NCI-H510A treated with DMSO at 0.1 percent for 48 hours (cell line): ENCODE results near the gene CHAF1A.

Experiments used
- DNase-seq: peaks from one replicate; lab custom pipeline; 2025; lab: John Stamatoyannopoulos, UW

Gene CHAF1A, protein sequence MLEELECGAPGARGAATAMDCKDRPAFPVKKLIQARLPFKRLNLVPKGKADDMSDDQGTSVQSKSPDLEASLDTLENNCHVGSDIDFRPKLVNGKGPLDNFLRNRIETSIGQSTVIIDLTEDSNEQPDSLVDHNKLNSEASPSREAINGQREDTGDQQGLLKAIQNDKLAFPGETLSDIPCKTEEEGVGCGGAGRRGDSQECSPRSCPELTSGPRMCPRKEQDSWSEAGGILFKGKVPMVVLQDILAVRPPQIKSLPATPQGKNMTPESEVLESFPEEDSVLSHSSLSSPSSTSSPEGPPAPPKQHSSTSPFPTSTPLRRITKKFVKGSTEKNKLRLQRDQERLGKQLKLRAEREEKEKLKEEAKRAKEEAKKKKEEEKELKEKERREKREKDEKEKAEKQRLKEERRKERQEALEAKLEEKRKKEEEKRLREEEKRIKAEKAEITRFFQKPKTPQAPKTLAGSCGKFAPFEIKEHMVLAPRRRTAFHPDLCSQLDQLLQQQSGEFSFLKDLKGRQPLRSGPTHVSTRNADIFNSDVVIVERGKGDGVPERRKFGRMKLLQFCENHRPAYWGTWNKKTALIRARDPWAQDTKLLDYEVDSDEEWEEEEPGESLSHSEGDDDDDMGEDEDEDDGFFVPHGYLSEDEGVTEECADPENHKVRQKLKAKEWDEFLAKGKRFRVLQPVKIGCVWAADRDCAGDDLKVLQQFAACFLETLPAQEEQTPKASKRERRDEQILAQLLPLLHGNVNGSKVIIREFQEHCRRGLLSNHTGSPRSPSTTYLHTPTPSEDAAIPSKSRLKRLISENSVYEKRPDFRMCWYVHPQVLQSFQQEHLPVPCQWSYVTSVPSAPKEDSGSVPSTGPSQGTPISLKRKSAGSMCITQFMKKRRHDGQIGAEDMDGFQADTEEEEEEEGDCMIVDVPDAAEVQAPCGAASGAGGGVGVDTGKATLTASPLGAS

DNA sequence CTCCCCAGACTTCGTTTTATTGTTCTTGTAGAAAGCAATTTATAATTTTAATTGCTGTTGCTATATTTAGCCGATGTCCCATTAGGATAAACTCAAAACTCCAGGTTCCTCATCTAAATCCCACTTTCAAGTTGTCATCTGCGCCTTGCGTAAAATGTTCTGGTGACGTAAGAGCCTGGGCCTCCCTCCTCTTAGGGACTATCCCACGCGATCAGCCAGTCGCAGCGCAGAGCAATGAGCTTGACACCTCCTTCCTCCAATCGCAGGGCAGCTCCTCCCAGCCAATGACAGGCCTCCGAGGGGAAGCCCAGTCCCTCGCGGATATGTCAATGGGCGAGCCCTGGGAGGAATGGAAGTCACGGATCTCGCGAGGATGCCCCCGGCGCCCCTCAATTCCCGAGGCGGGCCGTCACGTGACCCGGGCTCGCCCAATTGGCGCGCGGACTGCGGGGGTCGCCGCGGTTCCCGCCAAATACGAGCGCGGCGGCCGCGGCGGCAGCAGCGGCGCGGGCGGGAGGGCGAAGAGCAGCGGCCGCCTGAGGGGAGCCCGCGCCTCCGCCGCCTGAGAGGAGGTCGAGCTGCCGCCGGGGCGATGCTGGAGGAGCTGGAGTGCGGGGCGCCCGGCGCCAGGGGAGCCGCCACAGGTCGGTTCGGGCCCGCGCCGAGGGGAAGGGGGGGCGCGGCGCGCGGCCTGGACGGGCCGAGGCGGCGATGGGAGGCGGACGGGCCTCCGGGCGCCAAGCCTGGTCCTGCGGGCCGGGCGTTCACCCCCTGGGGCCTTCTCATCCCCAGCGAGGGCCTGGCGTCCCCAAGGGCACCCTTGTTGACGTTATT, at the start of gene CHAF1A:
CHAF1A (plus strand) TSS at position 470 of the 834 bp plus-strand sequence; CDS start at position 593, 123 bp downstream.
- DNase-seq: peak; percentile 99

DNA sequence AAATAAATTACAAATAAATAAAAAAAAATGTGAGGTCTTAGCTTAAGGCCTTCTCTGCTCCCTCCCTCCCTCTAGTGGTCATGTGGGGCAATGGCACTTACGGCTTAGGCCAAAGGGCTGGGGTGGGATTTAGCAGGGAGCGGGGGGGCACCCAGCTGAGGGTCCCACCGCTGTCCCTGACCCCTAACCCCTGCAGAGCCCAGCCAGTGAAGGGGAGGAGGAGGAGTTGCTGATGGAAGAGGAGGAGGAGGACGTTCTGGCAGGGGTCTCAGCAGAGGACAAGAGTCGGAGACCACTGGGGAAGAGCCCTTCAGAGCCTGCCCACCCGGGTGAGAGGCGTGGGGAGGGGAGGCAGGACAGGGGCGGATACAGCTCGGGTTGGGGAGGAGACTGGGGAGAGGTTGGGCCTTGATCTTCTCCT, 49.7 kb upstream of the CHAF1A start:
- DNase-seq: peak; percentile 32

DNA sequence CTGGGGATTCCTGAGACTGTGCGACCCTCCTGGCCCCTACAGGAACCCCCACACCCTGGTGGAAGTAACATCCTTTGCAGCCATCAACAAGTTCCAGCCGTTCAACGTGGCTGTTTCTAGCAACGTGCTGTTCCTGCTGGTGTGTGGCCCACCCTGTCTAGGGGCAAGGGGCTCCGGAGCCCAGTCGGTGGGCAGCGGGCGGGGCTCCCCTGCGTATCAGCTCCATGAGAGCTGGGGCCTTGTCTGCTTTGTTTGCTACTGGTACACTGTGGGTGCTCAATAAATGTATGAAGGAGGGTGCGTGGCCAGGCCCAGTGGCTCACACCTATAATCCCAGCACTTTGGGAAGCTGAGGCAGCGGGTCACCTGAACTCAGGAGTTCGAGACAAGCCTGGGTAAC, 48.2 kb upstream of the CHAF1A start:
- DNase-seq: no peak

DNA sequence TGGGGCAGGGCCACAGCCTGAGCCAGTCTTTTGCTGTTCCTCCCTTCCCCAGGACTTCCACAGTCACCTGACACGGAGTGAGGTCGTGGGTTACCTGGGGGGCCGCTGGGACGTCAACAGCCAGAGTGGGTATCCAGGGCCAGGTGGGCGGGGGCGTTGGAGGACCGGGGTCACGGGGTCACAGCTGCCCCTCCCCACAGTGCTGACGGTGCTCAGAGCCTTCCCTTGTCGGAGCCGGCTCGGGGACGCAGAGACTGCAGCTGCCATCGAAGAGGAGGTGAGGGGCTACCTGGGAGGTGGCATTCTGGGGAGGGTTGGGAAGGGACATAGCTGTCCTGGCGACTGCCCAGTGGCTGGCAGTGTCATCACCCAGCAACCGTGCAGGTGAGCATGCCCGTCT, 47.5 kb upstream of the CHAF1A start:
- no peak for DNase-seq

DNA sequence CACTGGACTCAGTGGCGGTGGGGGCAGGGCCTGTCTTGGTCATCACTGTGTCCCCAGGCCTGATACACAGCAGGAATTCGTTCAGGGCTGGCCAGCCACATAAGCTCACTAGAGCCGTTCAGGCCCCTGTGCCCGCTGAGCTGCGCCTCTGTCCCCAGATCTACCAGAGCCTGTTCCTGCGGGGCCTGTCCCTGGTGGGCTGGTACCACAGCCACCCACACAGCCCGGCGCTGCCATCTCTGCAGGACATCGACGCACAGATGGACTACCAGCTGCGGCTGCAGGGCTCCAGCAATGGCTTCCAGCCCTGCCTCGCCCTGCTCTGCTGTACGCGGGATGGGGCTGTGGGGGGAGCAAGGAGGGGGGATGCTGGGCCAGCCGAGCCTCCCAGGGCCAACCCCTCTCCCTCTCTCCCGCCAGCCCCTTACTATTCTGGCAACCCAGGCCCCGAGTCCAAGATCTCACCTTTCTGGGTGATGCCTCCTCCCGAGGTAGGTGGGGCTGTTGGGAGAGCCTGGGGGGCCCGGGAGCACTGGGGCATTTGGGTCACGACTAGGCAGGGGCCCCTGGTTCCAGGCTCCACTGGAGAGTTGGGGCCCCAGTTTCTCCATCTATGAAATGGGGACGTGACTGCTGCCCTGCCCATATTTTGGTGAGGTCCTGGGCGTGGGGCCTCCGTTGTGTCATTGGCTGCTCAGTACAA, 45.2 kb upstream of the CHAF1A start:
- no peak for DNase-seq

DNA sequence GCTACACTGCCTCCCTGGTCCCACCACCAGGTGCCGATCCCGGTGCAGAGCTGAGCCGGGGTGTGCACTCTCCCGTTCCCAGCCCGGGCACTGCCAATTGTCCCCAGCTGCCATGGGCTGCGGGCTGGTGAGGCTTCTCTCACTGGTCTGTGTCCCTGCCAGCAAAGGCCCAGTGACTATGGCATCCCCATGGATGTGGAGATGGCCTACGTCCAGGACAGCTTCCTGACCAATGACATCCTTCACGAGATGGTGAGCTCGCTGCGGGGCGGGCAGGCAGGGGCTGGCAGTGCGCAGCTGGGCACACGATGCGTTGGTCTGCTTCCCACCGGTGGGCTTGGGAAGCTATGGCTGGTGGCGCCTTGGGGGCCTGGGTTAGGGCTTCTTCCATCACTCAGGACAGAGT, 44.5 kb upstream of the CHAF1A start:
- no peak for DNase-seq

DNA sequence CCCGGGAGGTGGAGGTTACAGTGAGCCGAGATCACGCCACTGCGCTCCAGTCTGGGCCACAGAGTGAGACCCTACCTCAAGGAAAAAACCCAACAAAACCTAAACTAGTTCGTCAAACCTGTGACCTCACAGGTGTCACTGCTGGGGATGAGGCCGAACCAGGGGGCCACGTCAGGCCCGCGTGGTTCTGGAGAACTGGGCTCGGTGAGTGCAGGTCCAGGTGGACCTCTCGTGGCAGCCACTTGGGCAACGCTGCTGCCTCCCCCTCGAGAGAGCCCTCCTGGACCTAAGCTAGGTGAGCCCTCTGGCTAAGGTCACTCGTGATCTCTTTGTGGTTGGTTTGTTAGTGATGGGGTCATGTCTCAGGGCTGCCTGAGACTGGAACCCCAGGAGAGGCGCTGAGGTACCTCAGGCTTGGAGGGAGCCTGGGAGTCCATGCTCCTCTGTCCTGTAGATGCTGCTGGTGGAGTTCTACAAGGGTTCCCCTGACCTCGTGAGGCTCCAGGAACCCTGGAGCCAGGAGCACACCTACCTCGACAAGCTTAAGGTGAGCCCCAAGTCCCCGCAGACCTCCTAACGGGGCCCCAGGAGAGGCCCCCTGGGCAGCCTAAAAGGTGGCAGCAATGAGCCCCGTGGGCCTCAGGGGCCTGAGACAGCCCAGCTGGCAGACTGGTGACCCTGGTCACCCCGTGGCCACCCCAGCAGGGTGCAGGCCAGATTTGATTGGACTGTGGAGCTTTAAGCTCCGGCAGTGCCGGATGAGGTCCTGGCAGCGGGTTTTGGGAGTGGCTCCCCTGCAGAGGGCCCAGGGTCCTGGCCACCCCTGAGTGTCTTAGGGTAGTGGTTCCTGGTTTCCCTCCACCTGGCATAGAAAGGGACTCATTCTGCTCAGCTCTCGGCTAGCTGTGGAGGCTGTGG, 43.5 kb upstream of the CHAF1A start:
- DNase-seq: no peak

DNA sequence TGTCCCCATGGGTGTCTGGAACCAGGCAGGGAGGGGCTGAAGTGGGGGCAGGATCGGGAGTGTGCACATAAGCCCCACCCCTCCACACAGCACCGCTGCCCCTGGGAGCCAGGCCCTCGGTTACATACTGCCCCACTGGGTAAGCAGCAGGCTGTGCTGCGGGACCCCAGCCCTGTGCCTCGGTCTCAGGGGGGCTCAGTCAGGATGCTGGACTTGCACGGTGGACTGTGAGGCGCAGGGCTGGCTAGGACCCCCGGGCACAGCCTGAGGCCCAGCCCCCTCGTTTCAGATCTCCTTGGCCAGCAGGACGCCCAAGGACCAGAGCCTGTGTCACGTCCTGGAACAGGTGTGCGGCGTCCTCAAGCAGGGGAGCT, 42.8 kb upstream of the CHAF1A start:
- no peak for DNase-seq

DNA sequence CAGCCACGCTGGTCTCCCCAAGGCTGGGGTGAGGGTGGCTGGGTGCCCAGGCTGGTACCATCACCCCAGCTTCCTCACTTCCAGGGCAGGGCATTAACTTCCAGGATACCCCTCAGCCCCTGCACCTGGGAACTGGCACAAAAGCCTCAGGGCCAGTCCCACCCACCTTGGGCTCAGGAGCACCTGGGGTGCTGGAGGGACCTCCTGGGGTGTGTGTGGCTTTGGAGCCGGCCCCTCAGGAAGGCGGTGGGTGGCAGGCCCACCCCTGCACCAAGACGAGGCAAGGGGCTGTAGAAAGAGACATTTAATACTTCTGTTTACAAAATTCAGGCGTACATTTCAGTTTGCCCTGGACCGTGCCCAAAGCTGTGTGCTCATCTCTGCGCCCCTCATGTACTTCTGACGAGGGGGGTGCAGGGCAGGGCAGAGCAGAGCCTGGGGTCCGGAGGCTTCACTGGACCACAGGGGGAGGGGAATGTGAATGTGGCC, 42.3 kb upstream of the CHAF1A start:
- DNase-seq: no peak

DNA sequence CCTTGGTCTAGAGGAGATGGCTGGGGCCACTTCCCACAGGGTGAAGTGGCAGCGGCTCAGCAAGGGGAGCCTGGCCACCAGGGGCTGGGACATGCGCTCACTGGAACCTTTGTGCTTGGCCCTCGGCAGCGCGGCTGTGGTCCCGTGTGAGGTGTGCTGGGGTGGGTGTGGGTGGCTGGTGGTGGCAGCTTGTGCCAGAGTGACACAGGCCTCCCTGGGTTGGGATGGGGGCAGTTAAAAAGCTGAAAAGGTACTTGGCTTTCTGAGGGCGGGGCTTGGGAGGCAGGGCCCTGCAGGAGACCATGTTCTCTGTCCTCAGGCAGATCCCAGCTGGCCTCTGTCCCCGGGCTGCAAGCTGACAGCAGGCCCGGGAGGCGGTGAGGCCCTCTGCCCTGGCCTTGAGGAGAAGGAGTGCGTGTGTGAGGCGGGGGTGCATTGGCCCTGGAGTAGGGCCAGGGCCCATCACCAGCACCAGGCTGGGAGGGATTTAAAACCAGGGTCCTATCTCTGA, 41.7 kb upstream of the CHAF1A start:
- no peak for DNase-seq

DNA sequence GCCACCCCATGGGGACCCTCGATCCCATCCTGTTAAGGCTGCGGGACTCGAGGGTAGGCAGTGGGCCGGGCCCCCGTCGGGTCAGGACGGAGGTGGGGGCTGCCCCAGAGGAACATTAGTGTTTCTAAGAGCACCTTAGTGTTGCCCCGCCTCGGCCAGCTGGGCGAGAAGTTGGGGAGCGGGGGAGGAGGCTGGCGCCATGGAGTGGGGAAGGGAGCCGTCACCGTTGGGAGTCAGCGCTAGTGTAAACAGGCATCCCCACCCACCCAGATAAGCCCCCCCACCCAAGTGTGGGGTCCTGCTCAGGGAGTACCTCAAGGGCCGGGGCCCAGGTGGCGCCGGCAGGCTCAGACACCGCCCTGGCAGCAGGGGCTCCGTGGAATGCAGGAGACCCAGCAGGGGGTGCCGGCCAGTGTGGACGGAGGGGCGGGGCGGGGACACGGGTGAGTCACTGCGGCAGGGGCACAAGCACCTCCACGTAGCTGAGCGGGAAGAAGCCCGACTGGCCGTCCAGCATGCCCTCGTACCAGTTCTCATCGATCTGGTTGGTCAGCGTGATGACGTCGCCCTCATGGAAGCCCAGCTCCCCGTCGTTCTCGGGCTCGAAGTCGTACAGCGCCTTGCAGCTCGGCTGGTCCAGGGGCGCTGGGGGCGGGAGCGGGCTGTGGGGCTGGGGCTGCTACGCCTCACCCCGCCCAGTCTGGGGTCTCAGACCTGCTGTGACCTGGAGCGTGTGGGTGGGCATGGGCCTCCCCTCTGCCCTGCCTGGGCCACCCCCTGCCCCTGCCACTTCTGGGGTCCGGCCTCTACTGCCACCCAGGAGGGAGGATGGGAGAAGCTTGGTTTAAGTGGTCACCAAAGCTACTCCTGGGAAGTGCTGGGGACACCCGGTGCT, 41.0 kb upstream of the CHAF1A start:
- DNase-seq: no peak

DNA sequence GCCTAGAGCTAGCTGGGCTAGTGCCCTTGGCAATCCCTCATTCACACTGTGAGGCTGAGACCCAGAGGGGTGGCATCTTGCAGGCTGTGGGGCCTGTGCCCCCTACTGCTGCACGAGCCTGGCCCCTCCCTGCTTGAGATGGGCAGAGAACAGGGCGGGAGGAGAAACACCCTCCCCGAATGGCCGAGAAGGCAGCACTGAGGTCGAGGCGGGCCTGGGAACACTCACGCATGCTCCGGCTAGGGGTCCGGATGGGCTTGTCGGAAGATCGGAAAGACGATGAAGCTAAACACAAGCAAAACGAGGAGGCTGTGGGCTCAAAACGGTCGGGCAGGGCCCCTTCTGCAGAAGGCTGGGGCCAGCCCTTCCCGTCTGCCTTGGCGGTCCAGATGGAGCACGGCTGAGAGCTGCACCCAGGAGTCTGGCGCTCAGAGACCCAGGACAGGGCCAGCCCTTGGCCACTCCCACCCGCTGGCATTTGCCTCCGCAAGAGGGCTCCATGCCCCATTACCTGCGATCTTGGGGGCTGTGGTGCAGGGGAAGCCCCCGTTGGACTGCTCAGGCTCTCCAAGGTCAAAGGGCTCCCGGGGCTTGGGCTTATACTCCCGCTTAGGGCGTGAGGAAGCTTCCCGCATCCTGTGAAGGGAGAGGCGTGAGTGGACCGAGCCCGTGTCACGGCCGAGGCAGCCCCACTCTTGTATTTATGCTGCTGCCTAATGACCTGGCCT, 40.2 kb upstream of the CHAF1A start:
- no peak for DNase-seq

DNA sequence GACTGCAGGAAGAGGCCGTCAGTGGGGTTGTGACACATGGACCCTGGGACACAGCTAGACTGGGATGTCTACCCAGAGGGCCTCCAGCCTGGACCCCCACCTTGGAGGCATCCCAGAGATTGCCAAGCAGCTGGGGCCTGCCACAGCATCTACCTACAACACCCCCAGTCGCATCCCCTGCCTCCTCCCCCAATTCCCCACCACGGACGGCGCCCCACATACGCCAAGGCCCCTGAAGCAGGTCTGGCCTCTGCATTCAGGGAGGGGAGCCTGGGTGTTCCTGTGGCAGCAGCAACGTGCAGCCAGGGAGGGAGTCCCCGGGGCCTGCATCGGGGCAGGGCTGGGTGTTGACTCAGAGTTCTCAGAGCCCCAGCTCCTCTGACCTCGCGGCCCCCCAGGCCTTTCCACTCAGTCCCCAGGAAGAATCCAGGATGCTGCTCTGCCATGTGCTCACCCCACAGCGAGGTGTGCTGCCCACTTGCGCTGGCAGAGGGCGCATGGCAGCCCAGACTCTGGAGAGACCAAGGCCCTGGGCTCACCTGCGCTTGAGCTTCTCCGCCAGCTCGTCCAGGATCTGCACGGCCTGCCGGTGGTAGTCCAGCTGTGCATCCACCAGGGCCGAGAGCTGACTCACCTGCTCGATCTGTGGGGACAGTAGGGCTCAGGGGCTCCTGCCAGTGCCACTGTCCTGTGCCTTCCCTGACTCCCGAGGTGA, 39.5 kb upstream of the CHAF1A start:
- no peak for DNase-seq

DNA sequence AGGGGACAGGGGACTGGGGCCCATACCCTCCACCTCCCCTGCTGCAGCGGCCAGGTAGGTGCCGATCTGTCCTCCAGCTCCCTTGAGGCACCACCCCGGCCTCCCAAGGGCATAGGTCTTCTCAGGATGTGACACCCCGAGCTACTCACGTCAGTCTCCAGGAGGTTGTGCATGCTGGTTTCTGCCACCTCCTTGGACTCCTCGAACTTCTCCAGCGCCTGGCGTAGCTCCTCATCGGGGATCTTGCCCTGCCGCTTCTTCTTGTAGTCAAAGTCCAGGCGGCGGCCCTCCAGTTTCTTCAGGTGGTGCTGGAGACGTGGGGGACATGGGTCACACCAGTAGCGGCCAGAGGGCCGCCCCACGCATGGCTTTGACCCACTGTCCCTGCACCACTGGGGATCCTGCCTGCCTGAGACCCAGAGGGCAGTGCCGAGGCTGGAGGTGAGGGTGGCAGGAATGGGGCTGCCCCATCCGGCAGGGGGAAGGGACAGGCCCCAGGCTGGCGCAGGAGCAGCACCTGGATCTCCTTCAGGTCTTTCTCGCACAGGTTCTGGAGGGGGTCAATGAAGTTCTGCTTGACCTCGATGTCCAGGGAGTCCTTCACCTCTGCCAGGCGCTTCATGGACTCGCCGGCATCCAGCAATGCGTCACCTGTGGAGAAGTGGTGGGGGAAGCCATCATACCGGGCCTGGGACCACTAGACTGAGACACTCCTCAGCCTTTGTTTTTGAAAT, 38.7 kb upstream of the CHAF1A start:
- no peak for DNase-seq

DNA sequence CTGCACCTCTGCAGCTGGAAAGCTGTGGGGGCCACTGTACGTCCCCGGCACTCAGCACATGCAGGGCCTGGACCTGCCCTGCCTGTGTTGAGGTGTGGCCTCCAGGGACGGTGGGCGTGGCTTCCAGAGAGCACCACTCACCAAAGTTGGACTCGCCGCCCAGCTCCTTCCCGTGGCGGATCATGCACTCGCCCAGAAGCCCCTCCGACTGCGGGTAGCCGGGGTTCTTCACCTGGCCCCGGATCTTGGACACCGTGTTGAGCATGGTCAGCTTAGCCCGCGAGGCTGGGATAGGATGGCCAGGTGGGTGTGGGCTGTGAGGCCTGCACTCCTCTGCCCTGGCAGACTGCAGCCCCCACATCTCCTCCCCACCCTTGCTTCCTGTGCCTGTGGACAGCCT, 37.1 kb upstream of the CHAF1A start:
- DNase-seq: no peak

DNA sequence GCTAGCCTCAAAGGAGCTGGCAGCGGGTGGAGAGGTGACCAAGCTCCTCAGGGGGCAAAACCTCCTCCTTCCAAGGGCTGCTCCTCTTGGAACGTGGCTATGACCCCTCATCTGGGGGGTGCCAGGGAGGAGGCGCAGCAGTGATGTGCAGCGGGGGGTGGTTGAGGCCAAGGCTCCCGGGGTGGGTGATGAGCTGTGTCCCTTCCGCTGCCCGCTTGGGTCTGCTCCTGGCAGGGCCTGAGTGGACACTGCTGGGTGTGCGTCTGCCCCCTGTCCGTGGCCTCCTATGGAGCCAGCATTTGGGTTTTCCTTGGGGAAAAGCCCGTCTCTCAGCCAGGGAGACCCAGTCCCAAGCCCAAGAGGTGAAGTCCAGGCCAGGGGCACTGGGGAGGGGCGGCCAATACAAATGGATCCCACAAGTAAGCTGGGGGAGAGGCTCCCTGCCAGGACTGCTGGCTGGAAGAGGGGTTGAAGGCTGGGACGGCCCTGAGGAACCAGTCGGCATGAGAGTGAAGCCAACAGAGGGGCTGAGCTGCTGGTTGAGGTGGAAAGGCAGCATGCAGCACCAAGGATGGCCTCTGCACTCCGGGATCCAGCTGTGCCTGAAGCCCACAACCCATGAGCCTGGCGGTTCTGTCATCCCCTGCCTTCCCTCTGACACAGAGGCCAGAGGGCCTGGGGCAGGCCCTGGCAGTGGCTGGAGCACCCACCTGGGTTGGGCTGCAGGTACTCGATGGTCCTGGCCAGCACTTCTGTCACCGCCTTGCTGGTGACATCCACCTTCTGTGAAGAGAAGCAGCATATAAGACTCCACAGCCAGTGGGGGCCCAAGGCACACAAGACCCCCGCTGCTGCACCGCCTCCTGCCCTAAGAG, 36.4 kb upstream of the CHAF1A start:
- DNase-seq: no peak
